GM18951 (cell line): Measurements from ENCODE around the gene WWOX.

Source experiments
- POLR2A ChIP-seq: IDR thresholded peaks from 4 replicates; pipeline ENCODE4 v1.6.1; 2011; ENCODE audit warnings: mild to moderate bottlenecking; ENCODE audit not compliant: insufficient read length, insufficient read depth; ENCODE audit errors: extremely low read depth
- in situ Hi-C: fragments of 300-500 bp; cut with MboI; formaldehyde crosslinking; loops from one replicate; pipeline ENCODE4 v1.12.0; 2022; ENCODE audit warnings: low sequenced_read_pairs, mixed read lengths, inconsistent platforms; ENCODE audit not compliant: unreplicated experiment

WWOX gene

DNA sequence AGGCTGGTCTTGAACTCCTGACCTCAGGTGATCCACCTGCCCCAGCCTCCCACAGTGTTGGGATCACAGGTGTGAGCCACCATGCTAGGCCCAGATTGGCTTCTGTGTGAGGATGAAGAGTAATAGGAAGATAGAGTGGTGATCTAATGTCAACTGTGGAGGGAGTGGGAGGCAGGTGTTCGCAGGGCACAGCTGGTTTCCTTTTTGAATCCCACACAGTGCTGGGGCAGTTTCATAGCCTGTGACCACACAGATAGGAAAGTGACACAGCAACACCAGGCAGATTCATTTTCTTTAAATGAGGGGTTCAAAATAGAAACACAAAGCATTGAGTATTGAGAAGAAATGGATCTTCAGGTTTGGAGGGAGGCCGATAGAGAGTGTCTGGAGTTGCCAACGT is 540.3 kb downstream of the WWOX start:
- TF ChIP-seq POLR2A: no peak
- in situ Hi-C loops: no loop called here

DNA sequence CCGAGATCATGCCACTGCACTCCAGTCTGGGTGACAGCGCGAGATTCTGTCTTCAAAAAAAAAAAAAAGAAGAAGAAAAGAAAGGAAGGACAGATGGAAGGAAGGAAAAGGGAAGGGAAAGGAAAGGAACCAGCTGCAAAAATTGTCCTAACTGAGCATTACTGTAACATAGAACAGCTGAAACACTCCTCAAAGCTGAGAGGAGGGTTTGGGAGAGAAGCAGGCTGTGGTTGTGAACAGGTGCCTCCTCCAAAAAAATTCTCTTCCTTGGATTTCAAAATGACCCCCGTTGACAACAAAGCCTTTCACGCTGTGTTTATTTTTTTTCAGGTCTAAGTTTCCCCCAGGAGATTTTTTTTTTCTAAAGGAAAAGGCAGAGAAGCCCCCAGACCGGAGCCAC is 541.4 kb downstream of the WWOX start:
- TF ChIP-seq POLR2A: no peak
- in situ Hi-C loops: no loop called here

DNA sequence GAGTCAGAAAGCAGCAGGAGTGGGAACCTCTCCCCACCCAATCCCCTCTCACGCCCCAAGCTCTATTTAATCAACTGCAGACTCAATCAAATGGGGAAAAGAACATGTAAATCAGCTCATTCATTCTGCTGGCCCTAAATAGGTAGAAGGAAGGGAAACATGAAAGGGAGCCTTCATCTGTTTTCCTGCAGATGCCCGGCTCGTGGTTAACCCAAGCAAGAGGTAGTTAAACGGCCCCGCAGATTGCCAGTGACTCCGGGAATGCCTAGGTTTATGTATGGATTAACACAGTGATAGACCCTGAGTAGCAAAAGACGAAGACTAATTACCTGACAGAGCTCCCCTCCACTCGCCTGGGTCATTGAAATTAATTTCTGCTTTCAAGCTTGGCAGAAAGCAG is 542.0 kb downstream of the WWOX start:
- TF ChIP-seq POLR2A: no peak
- in situ Hi-C loops: no loop called here

DNA sequence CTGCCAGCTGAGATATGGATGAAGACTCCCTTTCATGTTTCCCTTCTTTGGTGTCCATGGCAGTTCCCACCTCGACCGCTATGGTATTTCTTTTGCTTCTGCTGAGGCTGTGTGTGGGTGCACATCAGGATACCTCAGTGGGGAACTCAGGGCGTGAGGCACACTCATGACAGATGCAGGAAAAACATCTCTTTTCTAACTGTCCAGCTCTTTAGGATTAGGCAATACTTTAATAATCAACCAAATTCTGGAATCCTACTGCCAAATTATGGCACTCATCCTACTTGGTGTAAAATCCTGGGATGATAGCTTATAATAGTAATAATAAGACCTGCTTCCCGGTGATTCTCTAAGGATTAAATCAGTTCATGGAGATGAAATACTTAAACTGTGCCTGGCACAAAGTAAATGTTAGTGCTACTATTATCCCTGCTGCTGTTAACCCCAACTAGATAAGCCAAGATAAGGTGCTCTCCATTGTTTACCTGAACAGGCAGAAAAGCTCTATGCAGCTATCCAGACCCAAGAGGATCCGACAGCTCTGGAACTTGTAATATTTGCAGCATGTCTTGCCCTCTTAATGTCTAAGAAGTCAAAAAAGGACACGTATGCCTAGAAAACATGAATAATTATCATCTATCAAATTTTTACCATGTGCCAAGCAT is 543.3 kb downstream of the WWOX start:
- no peak for TF ChIP-seq POLR2A
- in situ Hi-C loops: no loop called here

DNA sequence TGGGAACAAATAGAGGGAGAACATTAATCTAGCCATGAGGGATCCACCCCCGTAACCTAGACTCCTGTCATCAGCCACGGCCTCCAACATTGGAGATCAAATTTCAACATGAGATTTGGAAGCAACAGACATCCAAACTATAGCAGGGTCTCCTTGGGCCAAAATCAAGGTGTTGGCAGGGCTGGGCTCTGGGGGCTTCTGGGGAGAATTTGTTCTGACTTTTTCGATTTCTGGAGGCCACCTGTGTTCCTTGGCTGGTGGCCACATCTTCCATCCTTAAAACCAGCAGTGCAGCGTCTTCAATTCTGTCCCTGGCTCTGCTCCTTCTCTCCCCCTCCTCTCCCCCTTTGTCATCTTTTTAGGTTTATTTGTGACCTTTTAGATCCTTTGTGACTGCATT is 546.2 kb downstream of the WWOX start:
- no peak for TF ChIP-seq POLR2A
- in situ Hi-C loops: no loop called here

DNA sequence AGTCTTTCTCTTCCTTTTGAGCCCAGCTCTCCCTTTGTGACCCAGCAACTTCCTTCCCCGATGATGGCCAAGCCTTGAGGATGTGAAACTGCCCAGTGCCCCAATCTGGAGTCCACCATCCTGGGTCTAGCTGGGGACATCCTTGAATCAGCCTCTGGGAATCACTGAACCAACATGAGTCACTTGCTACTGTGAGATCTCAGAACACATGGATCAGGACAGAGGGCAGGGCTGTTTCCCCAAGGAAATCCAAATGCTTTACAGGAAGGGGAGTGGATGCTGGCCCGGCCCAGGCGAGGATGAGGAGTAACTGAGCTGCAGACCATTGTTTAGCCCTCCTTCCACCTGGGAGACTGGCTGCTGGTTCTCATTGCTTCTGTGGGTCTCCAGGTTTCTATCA is 547.6 kb downstream of the WWOX start:
- in situ Hi-C loops: no loop called here
- TF ChIP-seq POLR2A: no peak

DNA sequence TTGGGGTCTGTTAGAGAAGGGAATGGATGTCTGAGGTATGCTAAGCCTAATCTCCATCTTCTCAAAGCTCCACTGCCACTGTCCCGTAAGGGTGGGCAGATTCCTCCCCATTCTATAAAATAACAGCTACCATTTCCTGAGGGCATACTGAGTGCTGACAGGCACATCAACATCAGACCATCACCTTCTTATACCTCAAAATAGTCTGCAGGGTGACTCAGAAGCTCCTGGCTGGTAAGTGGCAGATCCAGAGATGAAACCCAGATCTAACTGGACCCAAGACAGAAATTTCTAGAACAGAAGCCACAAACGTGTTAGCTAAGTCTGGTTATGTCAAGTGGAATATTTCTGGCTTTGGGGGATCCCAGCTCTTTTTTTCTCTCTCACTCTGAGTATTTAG is 548.0 kb downstream of the WWOX start:
- TF ChIP-seq POLR2A: no peak
- in situ Hi-C loops: no loop called here

DNA sequence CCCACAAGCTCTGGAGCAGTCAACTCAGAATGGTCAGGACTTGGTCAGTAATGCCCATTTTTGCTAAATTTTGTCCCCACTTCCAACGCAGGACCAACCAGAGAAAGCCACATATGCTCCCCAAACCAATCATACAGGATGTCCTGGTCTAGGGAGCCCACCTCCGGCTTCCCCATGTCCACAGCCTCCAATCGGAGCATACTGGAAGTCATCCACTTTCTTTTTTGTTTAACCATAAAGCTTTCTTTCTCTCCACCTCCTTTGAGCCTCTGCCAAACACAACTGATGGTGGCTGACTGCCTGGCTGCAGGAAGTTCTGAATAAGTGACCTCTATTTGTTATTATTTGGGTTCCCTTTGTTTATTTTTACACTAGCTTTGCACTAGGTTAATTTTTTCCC is 549.1 kb downstream of the WWOX start:
- in situ Hi-C loops: no loop called here
- no peak for TF ChIP-seq POLR2A

DNA sequence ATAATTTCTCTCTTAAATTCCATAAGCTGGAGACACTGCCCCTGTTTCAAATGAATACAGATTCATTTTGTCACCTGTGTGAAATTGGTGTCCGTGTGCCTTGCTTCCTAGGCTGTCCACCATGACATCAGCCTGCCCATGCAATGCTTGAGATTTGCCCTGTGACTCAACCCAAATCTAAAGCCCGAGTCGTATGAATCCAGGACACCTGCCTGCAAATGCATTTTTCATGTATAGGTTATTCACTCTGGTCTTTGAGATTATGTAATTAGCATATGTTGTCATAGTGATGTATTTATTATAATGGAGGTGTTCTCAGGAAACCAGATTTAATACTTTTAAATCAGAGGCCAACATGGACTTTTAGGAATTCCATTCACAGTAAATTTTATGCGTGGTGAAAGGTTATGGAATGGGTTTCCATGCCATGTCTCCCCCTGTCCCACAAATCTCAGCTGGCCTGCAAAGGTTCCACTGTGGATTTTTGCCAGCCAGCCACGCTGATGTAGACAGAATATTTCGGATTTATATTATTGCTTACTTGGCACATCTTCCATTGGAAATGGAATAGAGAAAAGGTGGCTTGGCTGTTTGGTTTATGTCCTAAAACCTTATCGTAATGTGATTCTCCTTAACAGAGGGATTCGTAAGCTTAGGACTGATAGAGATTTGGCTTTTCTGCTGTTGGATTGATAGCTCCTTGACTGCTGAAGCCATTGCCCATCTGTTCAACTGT is 551.1 kb downstream of the WWOX start:
- in situ Hi-C loops: no loop called here
- no peak for TF ChIP-seq POLR2A

DNA sequence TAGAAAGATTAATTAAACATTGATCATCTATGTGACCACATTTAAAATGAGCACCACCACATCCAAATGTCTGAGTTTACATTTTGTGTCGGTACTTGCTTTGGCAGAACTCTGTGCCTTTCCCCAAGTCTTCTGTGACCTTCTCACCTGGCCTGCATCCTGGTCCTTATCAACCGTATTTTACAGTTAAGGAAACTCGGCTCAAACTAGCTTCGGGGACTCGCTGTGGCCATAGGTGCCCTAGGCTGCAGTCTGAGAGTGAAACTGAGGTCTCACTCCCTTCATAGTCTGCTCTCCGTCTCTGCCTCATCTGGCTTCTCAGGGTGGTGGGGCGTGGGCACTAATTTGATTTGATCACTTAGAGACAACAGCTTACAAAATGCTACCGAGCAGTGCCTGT is 555.5 kb downstream of the WWOX start:
- TF ChIP-seq POLR2A: no peak
- in situ Hi-C loops: no loop called here

DNA sequence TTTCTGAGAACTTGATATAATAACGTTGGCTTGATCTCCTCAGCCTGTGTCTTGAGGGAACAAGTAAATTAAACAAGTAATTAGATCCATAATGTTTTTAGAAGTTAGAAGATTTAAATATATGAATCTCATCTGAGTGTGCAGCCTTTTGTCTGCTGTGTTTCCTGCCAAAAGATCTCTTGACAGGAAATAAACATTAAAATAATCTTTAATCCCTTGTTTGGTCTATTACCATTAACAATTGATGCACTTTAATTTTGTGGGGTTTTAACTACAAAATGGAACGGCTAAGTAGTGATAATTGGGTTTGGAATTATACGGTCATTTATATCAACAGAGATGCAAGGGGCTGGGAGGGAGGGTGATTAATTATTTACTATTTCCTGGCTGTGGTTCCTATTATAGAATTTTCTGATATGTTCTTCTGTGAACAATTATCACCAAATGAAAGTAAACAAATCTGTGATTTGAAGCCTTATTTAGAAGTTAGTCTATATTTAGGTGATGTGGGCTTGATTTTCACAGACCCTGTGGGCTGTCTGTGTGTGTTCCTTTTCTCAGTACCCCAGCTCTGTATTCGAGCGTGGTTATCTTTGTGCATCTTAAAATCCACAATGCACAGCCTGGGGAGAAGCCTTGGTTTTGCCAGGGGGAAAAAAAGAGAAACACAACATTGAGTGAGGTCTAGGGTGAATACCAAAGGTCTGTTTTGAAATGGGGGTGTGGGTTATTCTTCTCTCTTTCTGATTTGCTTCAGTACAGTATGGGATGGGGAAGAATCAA is 556.1 kb downstream of the WWOX start:
- in situ Hi-C loops: no loop called here

DNA sequence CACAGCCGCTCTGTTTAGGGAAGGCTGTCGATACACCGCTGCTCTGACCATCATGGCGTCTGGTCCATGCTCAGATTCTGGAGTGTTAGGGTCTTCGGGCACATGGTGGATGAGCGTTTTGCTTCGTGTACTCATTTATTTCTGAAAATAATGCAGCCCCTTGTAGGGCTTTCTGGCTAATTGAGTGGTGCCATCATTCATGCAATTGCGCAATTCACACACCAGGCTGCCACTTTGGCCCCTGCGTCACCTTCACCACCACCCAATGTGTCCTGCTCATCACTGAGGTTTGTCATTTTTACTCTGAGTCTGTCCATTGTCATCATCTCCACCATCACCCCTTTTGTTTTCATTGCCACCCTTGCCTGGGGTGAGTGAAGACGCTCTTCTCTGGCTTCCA is 557.4 kb downstream of the WWOX start:
- no peak for TF ChIP-seq POLR2A
- in situ Hi-C loops: no loop called here

More for the DNA sequence above, 556.1 kb downstream of the WWOX start:
- no peak for TF ChIP-seq POLR2A

DNA sequence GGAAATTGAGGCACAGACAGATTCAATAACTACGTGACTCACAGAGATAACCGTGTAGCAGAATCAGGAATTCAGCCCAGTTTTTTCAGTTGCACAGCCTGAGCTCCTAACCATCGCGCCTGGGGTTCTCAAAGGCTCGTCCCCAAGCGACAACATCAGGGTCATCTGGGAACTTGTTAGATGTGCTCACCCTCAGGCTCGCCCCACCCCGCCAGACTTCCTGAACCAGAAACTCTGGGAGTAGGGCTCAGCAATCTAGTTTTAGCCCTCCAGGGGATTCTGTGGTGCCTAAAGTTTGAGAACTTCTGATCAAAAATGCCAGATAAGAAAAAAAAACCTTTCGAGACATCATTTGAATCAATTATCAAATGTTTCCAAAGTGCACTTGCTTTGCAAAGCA is 559.8 kb downstream of the WWOX start:
- in situ Hi-C loops: no loop called here
- no peak for TF ChIP-seq POLR2A
